ENCODE data around the gene CRACDL. TPM values are rescaled to one million over a fixed set of nuclear protein-coding genes. Genes with fewer than 3 reads are reported as not detected.

Gene CRACDL
- polyA plus RNA-seq, 1 donor (not counting 4 experiments of a cell fraction or from before 2014, with no cell fraction given), result 1.6 TPM

DNA sequence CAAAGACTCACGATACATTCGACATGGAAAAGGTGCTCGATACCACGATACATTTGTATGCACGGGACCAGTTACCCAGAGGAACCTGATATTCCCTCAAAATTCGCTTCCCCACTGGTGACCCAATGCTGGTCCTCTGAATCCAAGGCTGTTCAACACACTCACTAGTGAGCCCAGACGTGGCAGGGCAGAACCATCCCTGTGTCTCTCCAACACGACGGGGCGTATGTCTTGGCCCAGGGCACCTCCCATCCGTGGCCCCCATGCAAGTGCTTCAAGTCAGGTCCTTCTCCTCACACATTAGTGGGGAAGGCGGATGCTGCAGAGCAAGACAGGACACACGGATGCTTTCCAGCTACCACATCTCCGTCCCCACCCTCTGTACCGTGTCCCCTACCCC is 6.1 kb downstream of the CRACDL start:
- FAIRE-seq (no peak), DNase-seq (ENCODE audit: low read depth, low spot score) (no peak)
- no peak overlapping the region for H3K4me2 ChIP-seq (ENCODE audit: control insufficient read depth, extremely low read depth, insufficient read depth, low read depth, low read length)
- H3K9me3 ChIP-seq (ENCODE audit: control insufficient read depth, low read depth, low read length), result no peaks in the 10 kb centered on the region
- H3K9me1 ChIP-seq (ENCODE audit: control insufficient read depth, extremely low read depth, insufficient read depth, low read length), result no peaks in the 10 kb centered on the region
- H3K9ac ChIP-seq (ENCODE audit: control insufficient read depth, extremely low read depth, insufficient read depth, low read length), result no peak overlapping the region
- no peaks in the 10 kb centered on the region for H3K79me2 ChIP-seq (ENCODE audit: control insufficient read depth, insufficient read depth, low read length)
- peaks cover 2% of the 10 kb centered on the region for H3K27me3 ChIP-seq (ENCODE audit: control insufficient read depth, extremely low read depth, insufficient read depth, low read length)
- no peak overlapping the region for H2AFZ ChIP-seq (ENCODE audit: control insufficient read depth, low read length)
- H3K4me3 ChIP-seq (ENCODE audit: control insufficient read depth in 2 of 3, extremely low read depth in 1 of 3, insufficient read depth in 2 of 3, low read depth in 1 of 3, low read length in 3 of 3), result no peak overlapping the region
- H4K20me1 ChIP-seq (ENCODE audit: control insufficient read depth, extremely low read depth, insufficient read depth, low read length), result no peaks in the 10 kb centered on the region
- dilution Hi-C loops (cut with MboI; ENCODE audit: extremely low pct_ligation_motif_present, low sequenced_read_pairs), result no loop called here
- no peak overlapping the region for H3K27ac ChIP-seq (ENCODE audit: control insufficient read depth, insufficient read depth, low read length)
- no peaks in the 10 kb centered on the region for H3K36me3 ChIP-seq (ENCODE audit: control insufficient read depth in 2 of 2, extremely low read depth in 1 of 2, insufficient read depth in 2 of 2, low read length in 2 of 2)
- H3K4me1 ChIP-seq (ENCODE audit: control insufficient read depth, extremely low read depth, insufficient read depth, low read length), result peaks cover 6% of the 10 kb centered on the region
- TF ChIP-seq, protein P1, sequence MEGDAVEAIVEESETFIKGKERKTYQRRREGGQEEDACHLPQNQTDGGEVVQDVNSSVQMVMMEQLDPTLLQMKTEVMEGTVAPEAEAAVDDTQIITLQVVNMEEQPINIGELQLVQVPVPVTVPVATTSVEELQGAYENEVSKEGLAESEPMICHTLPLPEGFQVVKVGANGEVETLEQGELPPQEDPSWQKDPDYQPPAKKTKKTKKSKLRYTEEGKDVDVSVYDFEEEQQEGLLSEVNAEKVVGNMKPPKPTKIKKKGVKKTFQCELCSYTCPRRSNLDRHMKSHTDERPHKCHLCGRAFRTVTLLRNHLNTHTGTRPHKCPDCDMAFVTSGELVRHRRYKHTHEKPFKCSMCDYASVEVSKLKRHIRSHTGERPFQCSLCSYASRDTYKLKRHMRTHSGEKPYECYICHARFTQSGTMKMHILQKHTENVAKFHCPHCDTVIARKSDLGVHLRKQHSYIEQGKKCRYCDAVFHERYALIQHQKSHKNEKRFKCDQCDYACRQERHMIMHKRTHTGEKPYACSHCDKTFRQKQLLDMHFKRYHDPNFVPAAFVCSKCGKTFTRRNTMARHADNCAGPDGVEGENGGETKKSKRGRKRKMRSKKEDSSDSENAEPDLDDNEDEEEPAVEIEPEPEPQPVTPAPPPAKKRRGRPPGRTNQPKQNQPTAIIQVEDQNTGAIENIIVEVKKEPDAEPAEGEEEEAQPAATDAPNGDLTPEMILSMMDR (optimal IDR thresholded peaks at IDR 0.05 in 1 of 3, IDR thresholded peaks at IDR 0.05 in 1 of 3, conservative IDR thresholded peaks at IDR 0.05 in 1 of 3; ENCODE audit: extremely low read depth in 1 of 3, insufficient read depth in 2 of 3, low read length in 3 of 3), result no peak
- TF ChIP-seq EZH2 (IDR thresholded peaks at IDR 0.05; ENCODE audit: low read length), result no peak

DNA sequence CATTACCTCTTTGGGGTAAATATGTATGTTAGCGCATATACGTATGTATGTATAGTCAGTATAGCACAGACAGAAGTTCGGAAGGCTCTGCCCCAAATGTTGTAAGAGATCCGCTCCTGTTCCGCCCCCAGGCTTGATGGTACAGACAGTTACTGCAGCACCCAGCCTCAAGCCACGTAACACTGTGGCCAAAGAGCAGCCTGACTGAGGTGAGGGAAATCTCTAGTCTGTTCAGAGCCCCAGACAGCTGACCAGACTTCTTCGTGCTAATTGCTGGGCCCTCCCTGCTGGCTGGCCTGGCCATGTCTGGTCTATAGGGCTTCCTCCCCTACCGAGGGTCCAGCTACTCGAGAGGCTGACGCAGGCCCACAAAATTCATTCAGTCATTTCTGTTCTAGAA is 7.8 kb downstream of the CRACDL start:
- H3K4me1 ChIP-seq (ENCODE audit: control insufficient read depth, extremely low read depth, insufficient read depth, low read length), result peaks cover 6% of the 10 kb centered on the region
- FAIRE-seq (no peak), DNase-seq (ENCODE audit: low read depth, low spot score) (no peak)
- dilution Hi-C loops (cut with MboI; ENCODE audit: extremely low pct_ligation_motif_present, low sequenced_read_pairs), result no loop called here
- H3K9me3 ChIP-seq (ENCODE audit: control insufficient read depth, low read depth, low read length), result no peaks in the 10 kb centered on the region
- no peaks in the 10 kb centered on the region for H3K9me1 ChIP-seq (ENCODE audit: control insufficient read depth, extremely low read depth, insufficient read depth, low read length)
- no peak overlapping the region for H3K27ac ChIP-seq (ENCODE audit: control insufficient read depth, insufficient read depth, low read length)
- no peak overlapping the region for H3K4me2 ChIP-seq (ENCODE audit: control insufficient read depth, extremely low read depth, insufficient read depth, low read depth, low read length)
- H3K79me2 ChIP-seq (ENCODE audit: control insufficient read depth, insufficient read depth, low read length), result no peaks in the 10 kb centered on the region
- H3K27me3 ChIP-seq (ENCODE audit: control insufficient read depth, extremely low read depth, insufficient read depth, low read length), result no peaks in the 10 kb centered on the region
- H4K20me1 ChIP-seq (ENCODE audit: control insufficient read depth, extremely low read depth, insufficient read depth, low read length), result no peaks in the 10 kb centered on the region
- no peak overlapping the region for H2AFZ ChIP-seq (ENCODE audit: control insufficient read depth, low read length)
- no peak overlapping the region for H3K4me3 ChIP-seq (ENCODE audit: control insufficient read depth in 2 of 3, extremely low read depth in 1 of 3, insufficient read depth in 2 of 3, low read depth in 1 of 3, low read length in 3 of 3)
- H3K36me3 ChIP-seq (ENCODE audit: control insufficient read depth in 2 of 2, extremely low read depth in 1 of 2, insufficient read depth in 2 of 2, low read length in 2 of 2), result no peaks in the 10 kb centered on the region
- no peak for TF ChIP-seq EZH2 (IDR thresholded peaks at IDR 0.05; ENCODE audit: low read length)
- TF ChIP-seq, protein P1 (optimal IDR thresholded peaks at IDR 0.05 in 1 of 3, IDR thresholded peaks at IDR 0.05 in 1 of 3, conservative IDR thresholded peaks at IDR 0.05 in 1 of 3; ENCODE audit: extremely low read depth in 1 of 3, insufficient read depth in 2 of 3, low read length in 3 of 3), result no peak
- H3K9ac ChIP-seq (ENCODE audit: control insufficient read depth, extremely low read depth, insufficient read depth, low read length), result no peak overlapping the region

Measured in keratinocyte (primary cell).